ENCODE data around the gene FRMPD4.

GRCh38 chrX:12309040-12309743 lies 170.9 kb downstream of the FRMPD4 start:
- TF ChIP-seq, protein P1, sequence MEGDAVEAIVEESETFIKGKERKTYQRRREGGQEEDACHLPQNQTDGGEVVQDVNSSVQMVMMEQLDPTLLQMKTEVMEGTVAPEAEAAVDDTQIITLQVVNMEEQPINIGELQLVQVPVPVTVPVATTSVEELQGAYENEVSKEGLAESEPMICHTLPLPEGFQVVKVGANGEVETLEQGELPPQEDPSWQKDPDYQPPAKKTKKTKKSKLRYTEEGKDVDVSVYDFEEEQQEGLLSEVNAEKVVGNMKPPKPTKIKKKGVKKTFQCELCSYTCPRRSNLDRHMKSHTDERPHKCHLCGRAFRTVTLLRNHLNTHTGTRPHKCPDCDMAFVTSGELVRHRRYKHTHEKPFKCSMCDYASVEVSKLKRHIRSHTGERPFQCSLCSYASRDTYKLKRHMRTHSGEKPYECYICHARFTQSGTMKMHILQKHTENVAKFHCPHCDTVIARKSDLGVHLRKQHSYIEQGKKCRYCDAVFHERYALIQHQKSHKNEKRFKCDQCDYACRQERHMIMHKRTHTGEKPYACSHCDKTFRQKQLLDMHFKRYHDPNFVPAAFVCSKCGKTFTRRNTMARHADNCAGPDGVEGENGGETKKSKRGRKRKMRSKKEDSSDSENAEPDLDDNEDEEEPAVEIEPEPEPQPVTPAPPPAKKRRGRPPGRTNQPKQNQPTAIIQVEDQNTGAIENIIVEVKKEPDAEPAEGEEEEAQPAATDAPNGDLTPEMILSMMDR (conservative IDR thresholded peaks at IDR 0.05): no peak
- no peak for TF ChIP-seq ZFX (IDR thresholded peaks at IDR 0.05)
